GM19395 (cell line): ENCODE data around the gene DGKG.

Experiments used
- ATAC-seq: cut with Tn5 transposase; IDR thresholded peaks from one replicate; pipeline ENCODE4 v1.9.1; 2021; ENCODE audit warnings: mild to moderate bottlenecking, moderate library complexity; ENCODE audit not compliant: unreplicated experiment

The DGKG gene

DNA sequence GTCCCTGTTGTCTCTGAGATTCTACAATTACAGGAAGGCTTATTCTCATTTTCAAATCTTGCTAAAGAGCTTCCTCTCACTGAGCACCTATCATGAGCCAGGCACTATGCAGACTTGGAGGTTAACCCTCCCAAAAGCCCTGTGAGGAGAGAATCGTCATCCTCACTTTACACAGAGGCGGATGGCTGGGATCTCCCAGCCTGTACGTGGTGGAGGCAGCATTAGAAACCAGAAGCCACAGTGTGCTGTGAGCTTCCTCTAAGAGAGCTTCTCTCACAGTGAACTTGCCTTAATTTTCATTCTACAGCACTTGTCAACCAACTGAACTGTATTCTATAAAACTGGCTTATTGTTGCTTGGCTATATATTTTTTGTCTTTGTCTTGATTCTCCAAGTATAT, 6.1 kb upstream of the DGKG start:
- ATAC-seq, result no peak

- ATAC-seq, result no peak
These were observed 5.6 kb upstream of the DGKG start for GRCh38 chr3:186367631-186368030.

DNA sequence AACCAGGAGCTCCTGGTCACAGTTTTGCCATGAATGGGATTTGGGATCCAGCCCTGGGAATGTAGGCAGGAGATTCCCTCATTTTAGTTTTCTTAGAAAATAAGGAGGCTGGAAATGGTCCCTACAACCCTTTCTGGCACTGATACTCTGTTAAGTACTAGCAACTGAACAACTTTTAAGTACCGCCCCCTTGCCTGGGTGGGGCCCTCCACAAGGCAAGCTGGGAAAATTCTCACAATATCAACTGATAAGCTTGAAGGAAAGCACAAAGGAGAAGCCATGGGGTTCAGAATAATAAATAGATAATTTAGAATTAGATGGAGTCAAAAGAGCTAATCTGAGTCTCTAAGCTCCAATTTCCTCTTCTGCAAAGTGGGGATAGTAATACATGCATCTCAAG, 4.2 kb upstream of the DGKG start:
- ATAC-seq, result no peak

- ATAC-seq, result no peak
These were observed 3.4 kb upstream of the DGKG start for GRCh38 chr3:186365202-186365974.

DNA sequence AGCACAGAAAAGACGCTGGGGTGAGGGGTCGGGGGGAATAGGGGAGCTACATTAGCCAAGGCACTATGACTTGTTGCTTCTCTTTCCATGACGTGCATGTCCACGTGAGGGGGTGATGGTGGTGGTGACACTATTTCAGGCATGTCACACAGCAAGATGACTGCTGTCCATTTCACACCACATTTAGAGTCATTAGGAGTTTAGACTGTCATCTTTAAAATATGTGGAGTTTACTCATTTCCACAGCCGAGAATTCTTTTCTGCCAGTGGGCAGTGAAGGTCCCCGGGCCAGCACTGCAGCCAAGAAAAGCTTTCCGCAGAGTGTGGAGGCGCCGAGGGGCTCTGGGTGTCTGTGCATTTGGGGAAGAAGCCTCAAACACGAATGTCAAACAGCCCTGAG, 954 bp upstream of the DGKG start:
- ATAC-seq, result no peak

GRCh38 chr3:186362537-186362842, 456 bp upstream of the DGKG start:
- no peak for ATAC-seq

DNA sequence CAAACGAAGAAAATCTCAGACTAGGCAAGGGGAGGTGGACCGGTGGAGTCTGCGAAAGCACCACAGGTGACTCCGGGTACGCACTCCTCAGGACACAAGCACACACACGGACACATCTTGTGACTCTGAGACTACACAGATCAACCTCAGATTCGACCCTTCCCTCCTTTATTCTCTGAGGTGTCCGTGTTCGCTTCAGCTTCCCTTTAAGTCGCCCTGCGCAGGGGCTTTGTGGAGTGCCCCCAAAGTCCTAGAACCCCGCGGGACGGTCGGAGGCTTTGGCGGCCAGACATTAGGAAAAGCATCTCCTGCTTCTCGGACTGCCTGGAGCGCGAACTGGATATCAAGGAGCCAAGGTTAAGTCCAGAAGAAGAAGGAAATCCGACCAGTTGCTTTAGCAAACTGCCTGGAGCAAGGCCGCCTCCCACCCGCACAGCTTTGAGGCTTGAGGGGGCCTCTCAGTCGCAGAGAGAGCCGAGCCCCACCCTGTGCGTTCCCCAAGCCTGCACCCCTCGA, 730 bp downstream of the DGKG start:
- peak; percentile 30 for ATAC-seq

- ATAC-seq, result no peak
These were observed 1.3 kb downstream of the DGKG start for GRCh38 chr3:186360779-186361178.

- no peak for ATAC-seq
These were observed 3.0 kb downstream of the DGKG start for GRCh38 chr3:186359078-186359477.

GRCh38 chr3:186356152-186356551, 5.9 kb downstream of the DGKG start:
- no peak for ATAC-seq

- ATAC-seq, result no peak
These were observed 7.9 kb downstream of the DGKG start for GRCh38 chr3:186354100-186354499.

DNA sequence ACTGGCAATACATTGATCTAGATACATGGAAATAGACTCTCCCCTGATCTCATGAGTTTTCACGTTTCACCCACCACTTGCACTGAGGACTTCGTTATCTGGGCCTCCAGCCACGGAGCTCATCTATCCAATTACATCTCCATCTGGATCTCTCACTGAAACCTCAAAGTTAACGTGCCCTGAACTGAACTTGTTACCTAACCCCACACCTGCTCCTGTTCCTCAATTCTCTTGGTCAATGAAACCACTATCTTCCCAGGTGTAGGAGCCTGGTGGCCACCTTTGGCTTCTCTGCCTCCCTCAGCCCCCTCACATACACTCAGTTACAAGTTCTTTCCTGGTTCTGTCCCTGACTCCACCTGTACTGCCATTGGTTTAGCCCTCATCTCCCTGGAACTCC, 9.7 kb downstream of the DGKG start:
- no peak for ATAC-seq

DNA sequence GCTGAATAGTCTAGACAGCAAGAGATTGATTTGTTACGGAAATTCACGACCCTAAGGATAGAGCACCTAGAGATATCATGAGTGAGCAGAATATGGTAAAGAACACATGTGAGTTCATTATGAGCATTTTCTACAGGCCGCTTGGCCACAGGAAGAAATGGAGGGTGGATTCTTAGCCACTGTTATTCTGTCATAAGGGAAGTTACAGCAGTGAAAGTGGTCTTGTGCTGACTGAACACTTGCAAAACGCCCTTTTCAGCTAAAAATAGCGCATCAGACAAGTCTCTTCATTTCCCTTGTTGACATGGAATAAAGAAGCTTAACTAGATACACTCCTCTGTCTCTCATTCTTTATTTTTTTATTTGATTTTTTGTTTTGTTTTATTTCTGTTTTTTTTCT, 19.8 kb downstream of the DGKG start:
- peak; percentile 56 for ATAC-seq

- no peak for ATAC-seq
These were observed 21.8 kb downstream of the DGKG start for GRCh38 chr3:186340204-186340603.

GRCh38 chr3:186339180-186339918, 22.7 kb downstream of the DGKG start:
- ATAC-seq, result no peak

DNA sequence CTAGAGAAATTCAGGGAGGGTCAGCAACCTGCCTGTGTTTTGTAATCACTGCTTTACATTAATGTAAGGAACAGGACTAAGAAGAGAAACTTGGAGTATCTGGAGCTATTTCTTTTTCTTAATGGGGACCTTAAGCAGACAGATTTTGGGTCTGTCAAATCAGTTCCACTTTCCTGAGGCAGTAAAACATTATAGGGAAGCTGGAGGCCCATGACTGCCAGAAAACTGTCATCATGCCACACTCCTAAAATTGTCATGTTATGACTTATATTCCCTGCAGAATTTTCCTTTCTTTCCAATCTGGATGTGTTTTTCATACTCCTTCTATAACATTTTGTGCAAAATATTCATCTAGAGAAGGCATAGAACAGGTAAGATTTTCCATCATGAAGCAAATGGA, 28.8 kb downstream of the DGKG start:
- ATAC-seq, result no peak

- ATAC-seq, result no peak
These were observed 31.1 kb downstream of the DGKG start for GRCh38 chr3:186330772-186331460.

GRCh38 chr3:186329589-186329988, 32.4 kb downstream of the DGKG start:
- no peak for ATAC-seq

DNA sequence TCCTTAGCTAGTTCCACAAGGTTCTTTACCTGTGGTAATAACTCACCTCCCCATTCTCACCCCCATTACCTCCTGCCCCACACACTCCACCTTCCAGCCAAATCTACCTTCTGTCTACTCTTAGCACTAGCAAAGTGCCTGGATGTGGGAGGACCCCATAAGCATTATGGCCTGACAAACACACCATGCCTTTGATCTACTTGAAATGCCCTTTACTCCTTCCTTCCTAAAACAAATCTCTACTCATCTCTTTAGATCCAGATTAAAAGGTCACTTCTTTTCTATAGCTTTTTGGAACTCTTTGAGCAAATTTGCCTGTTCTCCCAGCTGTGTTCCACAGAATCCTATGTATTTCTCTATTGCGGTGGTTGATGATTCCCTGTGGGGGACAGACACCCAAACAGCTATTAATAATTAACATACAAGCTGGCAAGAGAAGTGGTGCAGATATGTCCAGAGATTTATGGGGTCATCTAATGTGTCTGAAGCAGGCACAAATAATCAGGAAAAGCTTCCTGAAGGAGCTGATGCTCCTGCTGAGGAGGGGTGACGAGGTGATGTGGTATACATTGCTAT, 34.0 kb downstream of the DGKG start:
- ATAC-seq, result no peak

DNA sequence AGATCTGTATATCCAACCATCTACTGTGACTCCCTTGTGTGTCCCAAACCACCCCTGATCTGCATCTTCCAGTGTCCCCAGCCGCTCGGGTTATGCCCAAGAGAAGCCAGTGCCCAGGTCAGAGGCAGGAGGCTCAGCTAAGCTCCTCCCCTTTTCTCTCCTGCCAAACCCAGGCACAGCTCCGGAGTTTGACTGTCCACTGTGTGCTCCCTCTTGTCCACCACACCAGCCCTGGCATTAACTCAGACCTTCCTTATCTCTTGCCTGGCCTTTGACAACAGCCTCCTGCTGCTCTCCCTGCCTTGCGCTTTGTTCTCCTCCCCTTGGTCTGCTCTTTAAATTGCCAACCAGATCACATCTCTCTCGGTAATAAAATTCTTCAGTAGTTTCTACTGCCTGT, 39.3 kb downstream of the DGKG start:
- ATAC-seq, result no peak

DNA sequence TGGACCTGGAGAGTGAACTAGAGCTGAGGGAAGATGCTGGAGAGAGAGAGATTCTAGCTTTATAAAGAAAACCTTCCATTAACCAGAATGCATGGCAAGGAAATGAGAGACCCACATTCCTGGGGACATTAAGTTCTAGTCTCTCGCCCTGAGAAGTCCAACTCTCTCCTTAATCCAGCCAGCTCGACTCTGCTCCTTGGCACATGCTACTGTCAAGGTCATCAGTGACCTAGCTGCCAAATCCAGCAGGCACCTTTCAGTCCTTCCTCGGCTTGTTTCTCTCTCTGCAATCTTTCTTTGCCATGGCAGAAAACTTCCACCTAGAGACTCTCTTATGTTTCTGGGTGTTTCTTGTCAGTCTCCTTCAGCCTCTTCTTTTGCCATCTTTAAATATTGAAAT, 40.3 kb downstream of the DGKG start:
- no peak for ATAC-seq
